Upper lobe of left lung (tissue), 4 donors: ENCODE measurements around the gene DNER.

Experiments
- CTCF ChIP-seq, 6 experiments: fragments of 450-650 bp in 4 of 6; fragments of 200-600 bp in 2 of 6; sonication (generic) in 2 of 6; IDR thresholded peaks; one replicate each; pipeline ENCODE4 v1.5.1; 2016 to 2019; ENCODE audit warnings: antibody characterized with exemption in 6 of 6
- EP300 ChIP-seq, 4 donors: sonication (generic); formaldehyde crosslinking; IDR thresholded peaks; one replicate each; pipeline ENCODE4 v1.5.1; 2017; ENCODE audit warnings: antibody characterized with exemption in 4 of 4, control low read depth in 2 of 4
- POLR2A ChIP-seq, 4 donors: fragments of 450-650 bp; IDR thresholded peaks; one replicate each; pipeline ENCODE4 v1.5.1; 2016 to 2017; ENCODE audit warnings: antibody characterized with exemption in 4 of 4, mild to moderate bottlenecking in 2 of 4

GRCh38 chr2:229417916-229418315, 296.4 kb downstream of the DNER start:
- no peak for TF ChIP-seq POLR2A (IDR thresholded peaks at IDR 0.05)
- TF ChIP-seq CTCF (IDR thresholded peaks at IDR 0.05), result no peak
- TF ChIP-seq EP300 (IDR thresholded peaks at IDR 0.05), result no peak
